Measurements from ENCODE around the gene VIPR2.
"Not testable (repeated sequence)": the region's sequence is repeated elsewhere in the genome, so short reads cannot be mapped to it uniquely, and the experiment has no call there.

VIPR2 gene

GRCh38 chr7:159169391-159169790 is 24.7 kb upstream of the VIPR2 start:
- Histone ChIP-seq H3K27me3 (no peaks in the 10 kb centered on the region), H3K36me3 (no peaks in the 10 kb centered on the region), H3K9me3 (peaks cover 4% of the 10 kb centered on the region), H3K4me1 (ENCODE audit: control insufficient read depth in 1 of 2, insufficient read depth in 1 of 2, low read depth in 1 of 2, low read length in 1 of 2) (no peaks in the 10 kb centered on the region), H3K27ac (no peak overlapping the region), H3K4me3 (ENCODE audit: low read depth in 1 of 2, low read length in 1 of 2) (no peak overlapping the region)
- TF ChIP-seq, protein P1, sequence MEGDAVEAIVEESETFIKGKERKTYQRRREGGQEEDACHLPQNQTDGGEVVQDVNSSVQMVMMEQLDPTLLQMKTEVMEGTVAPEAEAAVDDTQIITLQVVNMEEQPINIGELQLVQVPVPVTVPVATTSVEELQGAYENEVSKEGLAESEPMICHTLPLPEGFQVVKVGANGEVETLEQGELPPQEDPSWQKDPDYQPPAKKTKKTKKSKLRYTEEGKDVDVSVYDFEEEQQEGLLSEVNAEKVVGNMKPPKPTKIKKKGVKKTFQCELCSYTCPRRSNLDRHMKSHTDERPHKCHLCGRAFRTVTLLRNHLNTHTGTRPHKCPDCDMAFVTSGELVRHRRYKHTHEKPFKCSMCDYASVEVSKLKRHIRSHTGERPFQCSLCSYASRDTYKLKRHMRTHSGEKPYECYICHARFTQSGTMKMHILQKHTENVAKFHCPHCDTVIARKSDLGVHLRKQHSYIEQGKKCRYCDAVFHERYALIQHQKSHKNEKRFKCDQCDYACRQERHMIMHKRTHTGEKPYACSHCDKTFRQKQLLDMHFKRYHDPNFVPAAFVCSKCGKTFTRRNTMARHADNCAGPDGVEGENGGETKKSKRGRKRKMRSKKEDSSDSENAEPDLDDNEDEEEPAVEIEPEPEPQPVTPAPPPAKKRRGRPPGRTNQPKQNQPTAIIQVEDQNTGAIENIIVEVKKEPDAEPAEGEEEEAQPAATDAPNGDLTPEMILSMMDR (IDR thresholded peaks at IDR 0.05) = no peak

GRCh38 chr7:159167139-159167538 is 22.5 kb upstream of the VIPR2 start:
- Histone ChIP-seq H3K27me3 (no peaks in the 10 kb centered on the region), H3K27ac (no peak overlapping the region), H3K9me3 (no peaks in the 10 kb centered on the region), H3K4me1 (ENCODE audit: control insufficient read depth in 1 of 2, insufficient read depth in 1 of 2, low read depth in 1 of 2, low read length in 1 of 2) (no peaks in the 10 kb centered on the region), H3K4me3 (ENCODE audit: low read depth in 1 of 2, low read length in 1 of 2) (no peak overlapping the region), H3K36me3 (no peaks in the 10 kb centered on the region)
- TF ChIP-seq, protein P1 (IDR thresholded peaks at IDR 0.05) = no peak

DNA sequence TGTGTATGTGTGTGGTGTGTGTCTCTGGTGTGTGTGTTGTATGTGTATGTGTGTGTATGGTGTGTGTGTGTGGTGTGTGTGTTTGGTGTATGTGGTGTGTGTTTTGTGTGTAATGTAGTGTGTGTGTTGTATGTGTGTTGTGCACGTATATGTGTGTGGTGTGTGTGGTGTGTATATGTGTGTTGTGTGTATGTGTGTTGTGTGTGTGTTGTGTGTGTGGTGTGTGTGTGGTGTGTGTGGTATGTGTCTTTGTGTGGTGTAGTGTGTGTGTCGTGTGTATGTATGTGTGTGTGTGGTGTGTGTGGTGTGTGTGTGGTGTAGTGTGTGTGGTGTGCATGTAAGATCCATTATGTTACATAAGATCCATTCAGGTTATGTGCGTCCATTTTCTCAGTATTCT is 21.9 kb upstream of the VIPR2 start:
- Histone ChIP-seq H3K4me1 (ENCODE audit: control insufficient read depth in 1 of 2, insufficient read depth in 1 of 2, low read depth in 1 of 2, low read length in 1 of 2) (no peaks in the 10 kb centered on the region), H3K9me3 (no peaks in the 10 kb centered on the region), H3K36me3 (no peaks in the 10 kb centered on the region), H3K4me3 (ENCODE audit: low read depth in 1 of 2, low read length in 1 of 2) (no peak overlapping the region), H3K27me3 (no peaks in the 10 kb centered on the region), H3K27ac (no peak overlapping the region)
- TF ChIP-seq, protein P1 (IDR thresholded peaks at IDR 0.05) = no peak

- Histone ChIP-seq H3K36me3 (no peaks in the 10 kb centered on the region), H3K27me3 (no peaks in the 10 kb centered on the region), H3K4me3 (ENCODE audit: low read depth in 1 of 2, low read length in 1 of 2) (no peak overlapping the region), H3K4me1 (ENCODE audit: control insufficient read depth in 1 of 2, insufficient read depth in 1 of 2, low read depth in 1 of 2, low read length in 1 of 2) (no peaks in the 10 kb centered on the region), H3K9me3 (no peaks in the 10 kb centered on the region), H3K27ac (no peak overlapping the region)
- TF ChIP-seq, protein P1 (IDR thresholded peaks at IDR 0.05) = no peak
Observed at GRCh38 chr7:159165352-159165751, 20.7 kb upstream of the VIPR2 start.

DNA sequence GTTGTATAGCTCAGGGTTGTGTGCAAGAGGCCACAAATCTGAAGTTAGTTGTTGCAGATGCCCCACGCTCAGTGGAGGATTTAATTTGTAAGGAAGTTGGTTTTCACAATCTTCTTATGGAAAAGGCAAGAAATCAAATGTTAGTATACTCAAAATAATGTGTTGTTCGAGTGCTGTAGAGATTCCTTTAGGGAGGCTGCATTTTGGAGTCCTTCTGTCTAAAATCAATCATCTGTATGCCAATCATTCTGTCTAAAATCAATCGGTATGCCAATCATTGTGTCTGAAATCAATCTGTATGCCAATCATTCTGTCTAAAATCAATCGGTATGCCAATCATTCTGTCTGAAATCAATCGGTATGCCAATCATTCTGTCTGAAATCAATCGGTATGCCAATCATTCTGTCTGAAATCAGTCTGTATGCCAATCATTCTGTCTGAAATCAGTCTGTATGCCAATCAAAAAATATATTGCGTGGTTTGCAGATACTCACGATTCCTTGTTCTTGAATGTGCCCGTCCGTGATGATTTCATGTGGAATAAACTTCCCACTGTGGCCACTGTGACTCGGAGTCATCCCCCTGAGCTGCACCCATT is 19.1 kb upstream of the VIPR2 start:
- not testable (repeated sequence) for H3K27ac ChIP-seq; H3K4me1 ChIP-seq (ENCODE audit: control insufficient read depth in 1 of 2, insufficient read depth in 1 of 2, low read depth in 1 of 2, low read length in 1 of 2); H3K27me3 ChIP-seq; H3K4me3 ChIP-seq (ENCODE audit: low read depth in 1 of 2, low read length in 1 of 2); H3K9me3 ChIP-seq; H3K36me3 ChIP-seq

DNA sequence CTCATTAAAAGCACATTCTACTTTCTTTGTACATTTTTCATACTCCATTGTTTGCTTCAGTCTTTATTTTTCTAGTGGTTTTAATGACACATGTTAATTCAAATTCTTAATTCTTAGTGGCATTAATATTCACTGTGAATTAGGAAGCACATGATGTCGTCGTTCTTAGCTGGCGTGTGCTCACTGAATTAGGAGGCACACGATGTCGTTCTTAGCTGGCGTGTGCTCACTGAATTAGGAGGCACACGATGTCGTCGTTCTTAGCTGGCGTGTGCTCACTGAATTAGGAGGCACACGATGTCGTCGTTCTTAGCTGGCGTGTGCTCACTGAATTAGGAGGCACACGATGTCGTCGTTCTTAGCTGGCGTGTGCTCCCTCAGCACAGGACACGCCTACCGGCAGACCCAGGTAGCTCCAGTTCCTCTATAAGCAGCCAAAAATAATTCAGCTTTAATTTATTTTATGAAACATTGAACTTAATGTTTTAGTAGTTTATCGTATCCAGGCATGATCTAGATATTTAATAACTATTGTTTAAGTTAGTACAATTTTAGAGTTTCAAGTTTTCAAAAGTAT is 17.5 kb upstream of the VIPR2 start:
- not testable (repeated sequence) for H3K4me1 ChIP-seq (ENCODE audit: control insufficient read depth in 1 of 2, insufficient read depth in 1 of 2, low read depth in 1 of 2, low read length in 1 of 2); H3K36me3 ChIP-seq; H3K27me3 ChIP-seq

More for the DNA sequence above, 17.5 kb upstream of the VIPR2 start:
- not testable (repeated sequence) for H3K9me3 ChIP-seq; H3K4me3 ChIP-seq (ENCODE audit: low read depth in 1 of 2, low read length in 1 of 2); H3K27ac ChIP-seq

Data from neutrophil (primary cell).